Endometrial microvascular endothelial cells (primary cell): ENCODE data around the gene NAT14. TPM values are rescaled to one million over a fixed set of nuclear protein-coding genes. Genes with fewer than 3 reads are reported as not detected.

Experiments
- in situ Hi-C: cut with HindIII; loops from 2 replicates; pipeline ENCODE4 v1.10.0; 2017; ENCODE audit warnings: low sequenced_read_pairs, low pct_unique_long_range_greater_than_20kb; ENCODE audit errors: inconsistent ontology term
- total RNA-seq: library from RNA; depleted of rRNA; stranded (reverse); fragments of >200 nt; gene quantifications from one replicate; pipeline ENCODE4 v1.2.3, GENCODE V29; 2015; ENCODE audit errors: inconsistent ontology term

Gene NAT14
- total RNA-seq, 1 donor from 2014 or later, result 8.5 TPM

GRCh38 chr19:55451965-55452748 is 32.8 kb upstream of the NAT14 start:
- in situ Hi-C loops, result no loop called here

- in situ Hi-C loops, result no loop called here
These were observed 32.1 kb upstream of the NAT14 start for GRCh38 chr19:55452749-55453346.

- in situ Hi-C loops, result no loop called here
These were observed 31.3 kb upstream of the NAT14 start for GRCh38 chr19:55453511-55454260.

- in situ Hi-C loops, result no loop called here
These were observed 30.2 kb upstream of the NAT14 start for GRCh38 chr19:55454787-55455243.

GRCh38 chr19:55455576-55456235 is 29.3 kb upstream of the NAT14 start:
- in situ Hi-C loops, result no loop called here

GRCh38 chr19:55456347-55456746 is 28.6 kb upstream of the NAT14 start:
- in situ Hi-C loops, result no loop called here

GRCh38 chr19:55457683-55458457 is 27.1 kb upstream of the NAT14 start:
- in situ Hi-C loops, result no loop called here

- in situ Hi-C loops, result no loop called here
These were observed 25.4 kb upstream of the NAT14 start for GRCh38 chr19:55459551-55459949.

- in situ Hi-C loops, result no loop called here
These were observed 24.9 kb upstream of the NAT14 start for GRCh38 chr19:55459950-55460657.

- in situ Hi-C loops, result no loop called here
These were observed 24.2 kb upstream of the NAT14 start for GRCh38 chr19:55460670-55461258.

GRCh38 chr19:55461259-55461973 is 23.6 kb upstream of the NAT14 start, which contains the start of gene ISOC2:
Gene ISOC2, minus strand, starts transcription at chr19:55461642. Its CDS starts 5,156 bp downstream, at chr19:55456486.
- in situ Hi-C loops, result no loop called here

GRCh38 chr19:55461974-55462626 is 22.9 kb upstream of the NAT14 start:
- in situ Hi-C loops, result no loop called here

GRCh38 chr19:55462722-55463121 is 22.3 kb upstream of the NAT14 start:
- in situ Hi-C loops, result no loop called here

GRCh38 chr19:55463583-55464031 is 21.4 kb upstream of the NAT14 start:
- in situ Hi-C loops, result no loop called here

GRCh38 chr19:55464039-55464661 is 20.8 kb upstream of the NAT14 start:
- in situ Hi-C loops, result no loop called here

- in situ Hi-C loops, result no loop called here
These were observed 20.3 kb upstream of the NAT14 start, which contains the start of gene C19orf85 for GRCh38 chr19:55464662-55465054. Gene C19orf85, minus strand, starts transcription at chr19:55464751. Its CDS starts 197 bp downstream, at chr19:55464554.
